Nucleus accumbens (tissue), 56 donors: ENCODE data around the gene TRDN.
"Not testable (repeated sequence)": the region's sequence is repeated elsewhere in the genome, so short reads cannot be mapped to it uniquely, and the experiment has no call there.

Experiments
- DNase-seq, 56 donors: peaks; one replicate each; lab custom pipeline; 2025; lab: John Stamatoyannopoulos, UW

TRDN gene

GRCh38 chr6:123632641-123633040 lies 4.1 kb downstream of the TRDN start:
- no peak for DNase-seq

- no peak for DNase-seq
Observed at GRCh38 chr6:123629258-123629941, 7.3 kb downstream of the TRDN start.

GRCh38 chr6:123625696-123626095 lies 11.1 kb downstream of the TRDN start:
- DNase-seq, result no peak

GRCh38 chr6:123622780-123623179 lies 14.0 kb downstream of the TRDN start:
- DNase-seq, result no peak

GRCh38 chr6:123619156-123619555 lies 17.6 kb downstream of the TRDN start:
- DNase-seq, result no peak

DNA sequence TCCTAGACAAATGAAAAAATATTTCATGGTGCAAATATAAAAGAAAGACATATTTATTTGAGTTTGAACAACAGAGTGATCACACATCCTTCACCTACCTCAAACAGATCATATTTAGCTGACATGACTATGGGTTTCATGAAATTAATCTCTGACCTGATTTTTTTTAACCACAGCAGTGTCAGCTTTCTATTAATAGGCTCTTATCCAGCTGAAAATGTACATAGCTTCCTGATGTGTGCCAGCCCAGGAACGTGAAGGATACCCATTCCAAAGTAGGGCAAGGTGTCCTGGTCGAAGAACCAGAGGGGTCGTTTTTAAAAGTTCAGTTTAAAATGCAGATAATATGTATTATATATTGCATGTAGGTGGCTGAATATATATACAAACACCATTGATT lies 19.8 kb downstream of the TRDN start:
- no peak for DNase-seq

DNA sequence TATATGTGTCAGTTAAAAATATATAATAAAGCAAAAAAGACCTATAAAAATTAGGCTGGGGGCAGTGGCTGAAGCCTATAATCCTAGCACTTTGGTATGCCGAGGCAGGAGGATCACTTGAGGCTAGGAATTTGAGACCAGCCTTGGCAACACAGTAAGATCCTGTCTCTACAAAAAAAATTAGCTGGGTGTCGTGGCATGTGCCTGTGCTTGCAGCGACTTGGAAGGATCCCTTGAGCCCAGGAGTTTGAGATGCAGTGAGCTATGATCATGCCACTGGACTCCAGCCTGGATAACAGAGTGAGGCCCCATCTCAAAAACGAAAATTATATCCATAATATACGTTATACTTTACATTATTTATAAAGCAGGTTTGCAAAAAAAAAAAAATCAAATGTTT lies 20.7 kb downstream of the TRDN start:
- DNase-seq, result no peak

DNA sequence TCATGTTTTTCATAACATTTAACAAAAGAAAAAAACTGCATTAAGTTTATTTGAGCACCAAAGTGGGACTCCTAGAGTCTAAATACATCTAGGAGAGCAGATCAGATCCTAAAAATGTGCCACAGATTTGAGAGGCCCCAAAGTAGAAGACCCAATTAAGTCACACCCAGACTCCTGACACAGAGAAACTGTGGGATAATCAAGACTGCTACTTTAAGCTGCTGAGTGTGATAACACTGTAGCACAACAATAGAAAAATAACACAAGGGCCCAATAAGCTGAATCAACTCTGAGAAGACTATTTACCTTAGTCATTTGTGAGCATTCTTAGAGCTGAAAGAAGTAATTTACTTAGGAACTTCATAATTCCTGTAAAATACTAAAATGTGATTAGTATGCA lies 26.0 kb downstream of the TRDN start:
- no peak for DNase-seq

DNA sequence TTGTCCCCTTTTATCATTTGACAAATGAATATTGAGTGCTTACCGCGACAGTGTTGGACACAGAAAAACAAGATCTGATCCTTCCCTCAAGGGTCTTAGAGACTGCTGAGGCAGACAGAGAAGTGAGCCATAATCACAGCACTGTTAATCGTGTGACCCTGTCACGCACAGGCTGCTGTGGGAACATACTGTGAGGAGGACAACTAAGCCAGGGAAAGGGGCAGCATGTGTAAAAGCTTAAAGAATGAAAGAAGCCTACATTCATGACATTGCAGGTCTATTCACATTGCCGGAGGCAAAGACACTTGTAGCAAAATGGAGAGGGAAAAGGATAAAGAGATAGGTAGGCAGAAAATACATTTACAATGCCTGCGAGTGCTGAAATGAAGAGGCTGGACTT lies 32.7 kb downstream of the TRDN start:
- DNase-seq, result no peak

DNA sequence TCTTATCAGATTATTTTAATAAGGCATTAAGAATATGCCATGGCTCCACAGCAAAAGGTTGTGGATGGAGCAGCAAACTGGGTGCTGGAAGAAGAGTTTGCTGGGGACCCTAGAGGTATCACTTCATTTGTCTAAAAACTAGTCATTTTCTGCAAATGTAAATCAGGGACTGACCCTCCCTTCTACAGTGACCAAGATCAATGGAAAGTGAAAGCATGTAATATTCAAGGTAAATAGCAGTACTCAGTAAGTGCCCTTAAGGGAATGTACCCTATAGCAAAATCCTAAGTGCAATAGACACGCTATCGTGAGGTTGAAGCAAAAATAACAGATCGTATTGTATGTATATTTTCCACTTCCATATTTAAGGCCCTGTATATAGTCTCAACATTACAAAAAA lies 38.7 kb downstream of the TRDN start:
- DNase-seq, result no peak

DNA sequence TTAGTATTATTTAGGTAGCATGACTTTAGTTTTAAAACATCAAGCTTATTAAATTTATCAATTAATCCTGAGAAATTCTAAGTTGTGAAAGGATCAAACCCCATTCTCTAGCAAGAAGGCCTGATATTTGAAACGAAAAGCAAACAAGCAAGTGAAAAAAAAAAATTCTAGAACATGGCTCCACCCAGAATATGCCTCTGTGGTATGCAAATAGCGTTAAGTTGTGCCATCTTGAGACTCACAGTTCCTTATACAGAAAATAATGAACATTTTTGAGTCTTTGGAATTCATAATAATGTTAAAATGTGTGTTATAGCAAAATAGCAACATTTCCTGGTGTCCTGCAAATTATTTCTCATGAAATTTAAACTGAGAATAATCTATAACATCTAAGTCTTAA lies 42.0 kb downstream of the TRDN start:
- DNase-seq, result no peak

GRCh38 chr6:123592426-123592825 lies 44.3 kb downstream of the TRDN start:
- no peak for DNase-seq

DNA sequence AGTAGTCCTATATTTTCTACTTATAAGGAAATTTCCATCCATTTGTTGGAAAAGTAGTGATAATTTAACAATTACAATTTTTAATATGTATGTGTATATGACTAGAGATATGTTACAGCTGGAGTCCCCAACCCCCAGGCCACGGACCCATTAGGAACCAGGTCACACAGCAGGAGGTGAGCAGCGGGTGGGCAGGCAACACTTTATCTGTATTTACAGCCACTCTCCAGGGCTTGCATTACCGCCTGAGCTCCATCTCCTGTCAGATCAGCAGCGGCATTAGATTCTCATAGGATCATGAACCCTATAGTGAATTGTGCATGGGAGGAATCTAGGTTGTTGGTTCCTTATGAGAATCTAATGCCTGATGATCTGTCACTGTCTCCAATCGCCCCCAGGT lies 46.8 kb downstream of the TRDN start:
- no peak for DNase-seq

DNA sequence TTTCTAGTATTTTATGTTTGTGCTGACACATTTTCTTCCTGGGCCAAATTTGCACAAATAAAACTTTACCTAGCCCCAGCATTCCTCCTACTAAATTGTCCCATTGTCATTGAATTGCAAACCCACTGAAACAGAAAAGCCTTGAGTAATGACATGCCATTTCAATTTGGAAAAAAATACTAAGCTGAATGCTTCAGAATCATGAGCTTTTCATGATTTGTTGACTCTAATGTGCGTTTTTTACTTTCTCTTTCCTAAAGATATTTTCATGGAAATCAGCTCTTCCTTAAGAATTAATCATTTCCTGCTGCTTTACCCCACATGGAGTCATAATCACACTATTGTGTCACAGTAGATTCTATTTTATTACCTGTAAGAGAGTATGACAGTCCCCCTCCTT lies 47.4 kb downstream of the TRDN start:
- DNase-seq, result no peak

DNA sequence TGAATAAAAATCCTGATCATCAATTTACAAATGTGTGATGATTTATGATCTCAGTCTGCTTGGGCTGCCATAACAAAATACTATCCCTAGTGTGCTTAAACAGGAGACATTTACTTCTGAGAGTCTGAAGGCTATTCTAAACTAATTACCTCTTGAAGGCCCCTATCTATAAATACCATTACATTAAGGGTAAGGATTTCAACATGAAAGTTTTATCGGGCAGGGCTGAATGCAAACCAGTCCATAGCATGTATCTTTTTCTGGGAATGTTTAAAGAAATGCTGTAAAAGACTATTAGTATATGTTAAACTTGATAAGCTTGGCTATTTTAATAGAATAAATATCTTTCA lies 48.2 kb downstream of the TRDN start:
- no peak for DNase-seq

- DNase-seq, result no peak
Observed at GRCh38 chr6:123587838-123588545, 48.8 kb downstream of the TRDN start.

GRCh38 chr6:123587407-123587806 lies 49.3 kb downstream of the TRDN start:
- not testable (repeated sequence) for DNase-seq

DNA sequence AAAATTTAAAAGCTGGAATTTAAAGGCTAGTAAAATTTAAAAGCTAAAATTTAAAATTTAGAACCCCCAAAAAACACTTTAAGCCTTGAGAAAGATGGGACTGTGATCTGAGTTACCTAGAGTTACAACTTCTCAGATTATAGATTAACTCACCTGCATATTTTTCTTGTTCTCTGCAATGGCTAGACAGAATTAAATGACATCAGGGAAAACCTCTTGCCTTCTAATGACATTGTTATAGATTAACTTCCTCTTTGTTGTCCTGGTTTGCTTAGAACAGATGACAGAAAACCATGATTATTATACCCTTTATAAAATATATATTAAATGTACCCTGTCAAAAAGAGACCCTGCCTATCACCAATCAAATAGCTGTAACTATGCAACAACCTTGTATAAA lies 56.4 kb downstream of the TRDN start:
- no peak for DNase-seq

- no peak for DNase-seq
Observed at GRCh38 chr6:123575188-123575587, 61.6 kb downstream of the TRDN start.

GRCh38 chr6:123570813-123571684 lies 65.7 kb downstream of the TRDN start:
- peak in 10 of 56 donors; percentile 2 to 35 (median 6) for DNase-seq

GRCh38 chr6:123569575-123569974 lies 67.2 kb downstream of the TRDN start:
- no peak for DNase-seq

DNA sequence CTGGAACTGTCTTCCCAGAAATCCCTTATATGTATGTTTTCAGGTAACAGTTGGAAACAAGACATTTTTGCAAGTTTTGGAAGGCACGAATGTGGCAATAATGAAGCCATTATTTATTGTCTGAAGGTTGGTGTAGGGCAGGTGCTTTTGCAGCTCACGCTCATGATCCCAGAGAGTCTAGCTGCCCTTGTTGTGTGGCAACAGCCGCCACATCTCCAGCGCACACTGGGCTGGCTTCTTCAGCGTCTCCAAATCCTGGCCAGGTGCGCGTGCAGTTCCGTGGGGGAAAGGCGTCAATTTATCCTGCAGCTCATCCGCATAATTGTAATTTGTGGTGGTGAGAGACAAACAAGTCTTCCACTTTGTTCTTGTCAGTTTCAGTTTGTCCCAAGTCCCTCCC lies 71.2 kb downstream of the TRDN start:
- DNase-seq, result no peak
